Liver (tissue), 9 donors: ENCODE data around the gene MAGIX. TPM values are rescaled to one million over a fixed set of nuclear protein-coding genes. Genes with fewer than 3 reads are reported as not detected.
A peak's percentile ranks its signal among the peaks of the same experiment; 100 is the strongest.
"Not testable (repeated sequence)": the region's sequence is repeated elsewhere in the genome, so short reads cannot be mapped to it uniquely, and the experiment has no call there.

Experiments
- DNase-seq: peaks from one replicate; pipeline ENCODE4 v3.0.0-alpha.2; 2017; ENCODE audit warnings: low spot score
- H3K27ac ChIP-seq, 2 donors: one replicate each; pipeline ENCODE4 v1.7.0; 2013; ENCODE audit warnings: inconsistent platforms in 2 of 2, low read length in 2 of 2, control low read depth in 1 of 2, low read depth in 1 of 2, mild to moderate bottlenecking in 1 of 2
- H3K27me3 ChIP-seq, 4 donors: one replicate each; pipeline versions ENCODE4 v1.6.1 to v1.7.0; 2013; ENCODE audit warnings: low read length in 3 of 4, inconsistent platforms in 1 of 4, mild to moderate bottlenecking in 1 of 4, moderate library complexity in 1 of 4; ENCODE audit not compliant: control insufficient read depth in 4 of 4, insufficient read depth in 4 of 4
- H3K36me3 ChIP-seq, 4 donors: one replicate each; pipeline versions ENCODE4 v1.6.1 to v1.7.0; 2013; ENCODE audit warnings: low read length in 3 of 4, mild to moderate bottlenecking in 3 of 4, low read depth in 1 of 4, moderate library complexity in 1 of 4; ENCODE audit not compliant: control insufficient read depth in 4 of 4, insufficient read depth in 3 of 4
- H3K4me1 ChIP-seq, 4 donors: one replicate each; pipeline versions ENCODE4 v1.6.1 to v1.7.0; 2013; ENCODE audit warnings: low read length in 3 of 4, mild to moderate bottlenecking in 3 of 4, moderate library complexity in 1 of 4; ENCODE audit not compliant: control insufficient read depth in 4 of 4, insufficient read depth in 4 of 4
- H3K4me3 ChIP-seq, 3 donors: one replicate each; pipeline versions ENCODE4 v1.6.1 to v1.7.0; 2013; ENCODE audit warnings: low read length in 3 of 3, control low read depth in 1 of 3, low read depth in 1 of 3, mild to moderate bottlenecking in 1 of 3
- H3K9ac ChIP-seq, 2 donors: one replicate each; pipeline ENCODE4 v1.7.0; 2013; ENCODE audit warnings: low read length in 2 of 2, mild to moderate bottlenecking in 2 of 2, moderate library complexity in 2 of 2, control low read depth in 1 of 2, low read depth in 1 of 2
- H3K9me3 ChIP-seq, 4 donors: one replicate each; pipeline versions ENCODE4 v1.6.1 to v1.7.0; 2013; ENCODE audit warnings: low read length in 3 of 4; ENCODE audit not compliant: control insufficient read depth in 4 of 4
- ATF3 ChIP-seq: IDR thresholded peaks from 2 replicates; pipeline ENCODE4 v1.6.1; 2016; ENCODE audit warnings: antibody characterized with exemption
- GABPA ChIP-seq, 2 donors: IDR thresholded peaks in 1 of 2; conservative IDR thresholded peaks in 1 of 2; 2 replicates each; pipeline ENCODE4 v1.6.1; 2016; ENCODE audit warnings: antibody characterized with exemption in 2 of 2, mild to moderate bottlenecking in 1 of 2, moderate library complexity in 1 of 2
- HNF4G ChIP-seq: IDR thresholded peaks from 2 replicates; pipeline ENCODE4 v1.6.1; 2016; ENCODE audit warnings: antibody characterized with exemption
- JUND ChIP-seq, 2 donors: IDR thresholded peaks; 2 replicates each; pipeline ENCODE4 v1.6.1; 2016; ENCODE audit warnings: antibody characterized with exemption in 2 of 2
- NR2F2 ChIP-seq: IDR thresholded peaks from 2 replicates; pipeline ENCODE4 v1.6.1; 2016; ENCODE audit warnings: antibody characterized with exemption
- RAD21 ChIP-seq, 2 donors: IDR thresholded peaks; 2 replicates each; pipeline ENCODE4 v1.6.1; 2016; ENCODE audit warnings: antibody characterized with exemption in 2 of 2, mild to moderate bottlenecking in 2 of 2
- TAF1 ChIP-seq: conservative IDR thresholded peaks from 2 replicates; pipeline ENCODE4 v1.6.1; 2016; ENCODE audit warnings: antibody characterized with exemption, mild to moderate bottlenecking
- WGBS: extraction: QIAGEN DNeasy Blood & Tissue Kit; methylation state at CpG from one replicate; pipeline ENCODE4 v1.1.7; 2013; 5-methylcytosine and 5-hydroxymethylcytosine counted together
- polyA plus RNA-seq, 2 donors: library from polyadenylated mRNA; stranded (reverse) in 1 of 2; unstranded in 1 of 2; fragments of 200-250 nt in 1 of 2; fragments of >200 nt in 1 of 2; fragmentation: Nextera tagmentation in 1 of 2; extraction: Ambion mirVana in 1 of 2; gene quantifications; one replicate each; pipeline versions ENCODE4 v1.2.1 to v1.2.3, GENCODE V29; 2013 to 2015
- total RNA-seq, 2 donors: library from RNA; depleted of rRNA; stranded (reverse); fragments of >200 nt; gene quantifications; one replicate each; pipeline ENCODE4 v1.2.3, GENCODE V29; 2014
- TF ChIP-seq, protein P1 (sequence below): IDR thresholded peaks from 2 replicates; pipeline ENCODE4 v1.6.1; 2016; ENCODE audit warnings: antibody characterized with exemption, mild to moderate bottlenecking
- donor health status: healthy.
- donor health status: healthy.
- donor health status: healthy.
- donor health status: healthy.
- donor health status: healthy.

MAGIX gene
- total and polyA plus RNA-seq, 4 donors = 2.9 to 10.8 (median 7.9) TPM

- Histone ChIP-seq H3K4me1 (peaks cover 0 to 7% (median 1%) of the 10 kb centered on the region in 4 donors), H3K9me3 (no peaks in the 10 kb centered on the region), H3K27me3 (no peaks in the 10 kb centered on the region), H3K27ac (no peak overlapping the region), H3K36me3 (no peaks in the 10 kb centered on the region), H3K9ac (no peak overlapping the region), H3K4me3 (no peak overlapping the region)
- no peak for DNase-seq
- 91% methylated on average over 13 of the region's 13 CpGs for WGBS
- TF ChIP-seq JUND (IDR thresholded peaks at IDR 0.05) (no peak), RAD21 (IDR thresholded peaks at IDR 0.05) (no peak), GABPA (IDR thresholded peaks at IDR 0.05 in 1 of 2, conservative IDR thresholded peaks at IDR 0.05 in 1 of 2) (no peak), HNF4G (no peak), ATF3 (no peak), TAF1 (no peak)
- TF ChIP-seq, protein P1, sequence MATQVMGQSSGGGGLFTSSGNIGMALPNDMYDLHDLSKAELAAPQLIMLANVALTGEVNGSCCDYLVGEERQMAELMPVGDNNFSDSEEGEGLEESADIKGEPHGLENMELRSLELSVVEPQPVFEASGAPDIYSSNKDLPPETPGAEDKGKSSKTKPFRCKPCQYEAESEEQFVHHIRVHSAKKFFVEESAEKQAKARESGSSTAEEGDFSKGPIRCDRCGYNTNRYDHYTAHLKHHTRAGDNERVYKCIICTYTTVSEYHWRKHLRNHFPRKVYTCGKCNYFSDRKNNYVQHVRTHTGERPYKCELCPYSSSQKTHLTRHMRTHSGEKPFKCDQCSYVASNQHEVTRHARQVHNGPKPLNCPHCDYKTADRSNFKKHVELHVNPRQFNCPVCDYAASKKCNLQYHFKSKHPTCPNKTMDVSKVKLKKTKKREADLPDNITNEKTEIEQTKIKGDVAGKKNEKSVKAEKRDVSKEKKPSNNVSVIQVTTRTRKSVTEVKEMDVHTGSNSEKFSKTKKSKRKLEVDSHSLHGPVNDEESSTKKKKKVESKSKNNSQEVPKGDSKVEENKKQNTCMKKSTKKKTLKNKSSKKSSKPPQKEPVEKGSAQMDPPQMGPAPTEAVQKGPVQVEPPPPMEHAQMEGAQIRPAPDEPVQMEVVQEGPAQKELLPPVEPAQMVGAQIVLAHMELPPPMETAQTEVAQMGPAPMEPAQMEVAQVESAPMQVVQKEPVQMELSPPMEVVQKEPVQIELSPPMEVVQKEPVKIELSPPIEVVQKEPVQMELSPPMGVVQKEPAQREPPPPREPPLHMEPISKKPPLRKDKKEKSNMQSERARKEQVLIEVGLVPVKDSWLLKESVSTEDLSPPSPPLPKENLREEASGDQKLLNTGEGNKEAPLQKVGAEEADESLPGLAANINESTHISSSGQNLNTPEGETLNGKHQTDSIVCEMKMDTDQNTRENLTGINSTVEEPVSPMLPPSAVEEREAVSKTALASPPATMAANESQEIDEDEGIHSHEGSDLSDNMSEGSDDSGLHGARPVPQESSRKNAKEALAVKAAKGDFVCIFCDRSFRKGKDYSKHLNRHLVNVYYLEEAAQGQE = no peak
Measured at GRCh38 chrX:49147936-49148335, 14.6 kb upstream of the MAGIX start.

- not testable (repeated sequence) for H3K4me3 ChIP-seq, H3K27me3 ChIP-seq, H3K36me3 ChIP-seq, H3K9ac ChIP-seq, H3K9me3 ChIP-seq, DNase-seq, H3K4me1 ChIP-seq
- H3K27ac ChIP-seq = peak overlapping the region in 1 of 2 donors; percentile 12
- 83% methylated on average over 21 of the region's 21 CpGs for WGBS
Measured at GRCh38 chrX:49148390-49149100, 14.0 kb upstream of the MAGIX start.

- not testable (repeated sequence) for H3K9ac ChIP-seq, H3K27me3 ChIP-seq, H3K9me3 ChIP-seq, H3K4me3 ChIP-seq, DNase-seq, H3K4me1 ChIP-seq, H3K27ac ChIP-seq, H3K36me3 ChIP-seq
- WGBS = 96% methylated on average over 14 of the region's 14 CpGs
Measured at GRCh38 chrX:49149291-49149690, 13.3 kb upstream of the MAGIX start.

- no peak overlapping the region for H3K9ac ChIP-seq
- no peak overlapping the region for H3K27ac ChIP-seq
- no peaks in the 10 kb centered on the region for H3K9me3 ChIP-seq
- 94% methylated on average over 1 of the region's 1 CpG for WGBS
- TF ChIP-seq NR2F2 = no peak
- no peaks in the 10 kb centered on the region for H3K36me3 ChIP-seq
- no peak overlapping the region for H3K4me3 ChIP-seq
- no peak for DNase-seq
- H3K4me1 ChIP-seq = peaks cover 0 to 7% (median 0%) of the 10 kb centered on the region in 4 donors
- H3K27me3 ChIP-seq = no peaks in the 10 kb centered on the region
Measured at GRCh38 chrX:49153467-49153866, 9.1 kb upstream of the MAGIX start.
